Bronchus fibroblast of lung (primary cell): ENCODE measurements around the gene TMEM50B. TPM values are rescaled to one million over a fixed set of nuclear protein-coding genes. Genes with fewer than 3 reads are reported as not detected.

ENCODE experiments used
- total RNA-seq: library from RNA; depleted of rRNA; stranded (reverse); fragments of >200 nt; gene quantifications from 2 replicates; pipeline ENCODE4 v1.2.3, GENCODE V29; 2015

The TMEM50B gene
- total RNA-seq, result 12.9 and 20.5 TPM in 2 replicates

GRCh38 chr21:33479679-33480480 lies at the start of gene TMEM50B:
Gene TMEM50B (minus strand): TSS chr21:33479974. CDS start chr21:33468885, 11,089 bp downstream.

GRCh38 chr21:33491373-33492102 lies 11.8 kb upstream of the TMEM50B start, which contains the start of gene DNAJC28:
Gene DNAJC28 (minus strand): TSS chr21:33491716. CDS start chr21:33489393, 2,323 bp downstream.

GRCh38 chr21:33403128-33403785 lies 76.5 kb downstream of the TMEM50B start, which contains the start of gene IFNGR2:
Gene IFNGR2 (plus strand): TSS chr21:33403413. CDS start chr21:33403544, 131 bp downstream.

Other genes starting within 250 kb of the TMEM50B start
- 32.7 and 33.3 TPM in 2 replicates for gene IL10RB, start 213.6 kb downstream of the TMEM50B start, total RNA-seq
- gene IFNAR1, start 155.0 kb downstream of the TMEM50B start, total RNA-seq, result 5.8 and 6.4 TPM in 2 replicates
- gene IFNGR2, start 76.6 kb downstream of the TMEM50B start, total RNA-seq, result 46.4 and 50.7 TPM in 2 replicates
- 0.59 and 1.5 TPM in 2 replicates for gene DNAJC28, start 11.7 kb upstream of the TMEM50B start, total RNA-seq
- 123 and 158 TPM in 2 replicates for gene GART, start 62.1 kb upstream of the TMEM50B start, total RNA-seq
- gene SON, start 63.1 kb upstream of the TMEM50B start, total RNA-seq, result 52.8 and 56.5 TPM in 2 replicates
- 28.4 and 28.7 TPM in 2 replicates for gene DONSON, start 108.7 kb upstream of the TMEM50B start, total RNA-seq
- 12.3 and 14.1 TPM in 2 replicates for gene CRYZL1, start 161.8 kb upstream of the TMEM50B start, total RNA-seq
- gene ITSN1, start 162.5 kb upstream of the TMEM50B start, total RNA-seq, result 27.1 and 29.9 TPM in 2 replicates